Karpas-422 (cell line): ENCODE measurements around the gene ASCC3. TPM values are rescaled to one million over a fixed set of nuclear protein-coding genes. Genes with fewer than 3 reads are reported as not detected.
A peak's percentile ranks its signal among the peaks of the same experiment; 100 is the strongest.

ENCODE experiments used
- DNase-seq: peaks from one replicate; pipeline ENCODE4 v3.0.0-alpha.2; 2015
- H2AFZ ChIP-seq: fragments of 200-600 bp; sonication (generic); 2 replicates; pipeline ENCODE4 v1.6.1; 2014; ENCODE audit warnings: antibody characterized with exemption, low read length, mixed read lengths
- H3K27ac ChIP-seq: fragments of 200-600 bp; sonication (generic); 2 replicates; pipeline ENCODE4 v1.5.1; 2014; ENCODE audit warnings: mild to moderate bottlenecking, low read length, moderate library complexity
- H3K27me3 ChIP-seq: fragments of 200-600 bp; sonication (generic); 2 replicates; pipeline ENCODE4 v1.6.1; 2014; ENCODE audit warnings: low read length, mixed read lengths
- H3K36me3 ChIP-seq: fragments of 200-600 bp; sonication (generic); 2 replicates; pipeline ENCODE4 v1.6.1; 2014; ENCODE audit warnings: low read length, mixed read lengths; ENCODE audit not compliant: insufficient read depth
- H3K4me1 ChIP-seq: fragments of 200-600 bp; sonication (generic); 2 replicates; pipeline ENCODE4 v1.6.1; 2014; ENCODE audit warnings: mild to moderate bottlenecking, low read length, mixed read lengths
- H3K4me2 ChIP-seq: fragments of 200-600 bp; sonication (generic); 2 replicates; pipeline ENCODE4 v1.6.1; 2014; ENCODE audit warnings: low read length, low read depth, mild to moderate bottlenecking; ENCODE audit not compliant: poor library complexity, severe bottlenecking
- H3K4me3 ChIP-seq: fragments of 200-600 bp; sonication (generic); 2 replicates; pipeline ENCODE4 v1.5.1; 2014; ENCODE audit warnings: mild to moderate bottlenecking, antibody characterized with exemption, low read length, mixed read lengths
- H3K79me2 ChIP-seq: fragments of 200-600 bp; sonication (generic); 2 replicates; pipeline ENCODE4 v1.6.1; 2014; ENCODE audit warnings: mild to moderate bottlenecking, low read length, mixed read lengths
- H3K9ac ChIP-seq: fragments of 200-600 bp; sonication (generic); 2 replicates; pipeline ENCODE4 v1.6.0; 2014; ENCODE audit warnings: low read length
- H3K9me2 ChIP-seq: fragments of 200-600 bp; sonication (generic), shearing (Covaris generic); replicated peaks from 2 replicates; pipeline ENCODE4 v1.6.0; 2014; ENCODE audit warnings: mild to moderate bottlenecking, low read length, moderate library complexity; ENCODE audit not compliant: insufficient read depth
- H3K9me3 ChIP-seq: fragments of 300-700, 200-600 bp; sonication (generic); 2 replicates; pipeline ENCODE4 v1.6.1; 2014; ENCODE audit warnings: low read length, mixed read lengths
- H4K20me1 ChIP-seq: fragments of 200-600 bp; sonication (generic); 2 replicates; pipeline ENCODE4 v1.6.1; 2014; ENCODE audit warnings: mild to moderate bottlenecking, antibody characterized with exemption, low read length, low read depth; ENCODE audit not compliant: insufficient read depth
- total RNA-seq: library from RNA; depleted of rRNA; stranded (reverse); fragments of >200 nt; shearing (Covaris generic); gene quantifications from 2 replicates; pipeline ENCODE4 v1.2.3, GENCODE V29; 2014; ENCODE audit warnings: low replicate concordance

Gene ASCC3
- total RNA-seq, 1 experiment from 2014 or later: 56.2 TPM

- DNase-seq: peak; percentile 52
- H3K27ac ChIP-seq: no peak overlapping the region
- no peaks in the 10 kb centered on the region for H3K79me2 ChIP-seq
- no peaks in the 10 kb centered on the region for H3K27me3 ChIP-seq
- H3K9me2 ChIP-seq: no peaks in the 10 kb centered on the region
- no peak overlapping the region for H3K4me2 ChIP-seq
- no peaks in the 10 kb centered on the region for H4K20me1 ChIP-seq
- H3K4me1 ChIP-seq: no peaks in the 10 kb centered on the region; the same call in 1 of the 2 replicates
- no peaks in the 10 kb centered on the region for H3K36me3 ChIP-seq
- H3K4me3 ChIP-seq: no peak overlapping the region
- no peak overlapping the region for H2AFZ ChIP-seq
- no peaks in the 10 kb centered on the region for H3K9me3 ChIP-seq
- H3K9ac ChIP-seq: no peak overlapping the region
Observed at GRCh38 chr6:100678027-100678426, 203.1 kb downstream of the ASCC3 start.

- H4K20me1 ChIP-seq: no peaks in the 10 kb centered on the region
- H3K36me3 ChIP-seq: no peaks in the 10 kb centered on the region
- H3K4me1 ChIP-seq: no peaks in the 10 kb centered on the region
- no peaks in the 10 kb centered on the region for H3K79me2 ChIP-seq
- no peak for DNase-seq
- no peak overlapping the region for H3K4me2 ChIP-seq
- H3K4me3 ChIP-seq: no peak overlapping the region
- H2AFZ ChIP-seq: no peak overlapping the region
- H3K27me3 ChIP-seq: no peaks in the 10 kb centered on the region
- no peak overlapping the region for H3K27ac ChIP-seq
- no peaks in the 10 kb centered on the region for H3K9me2 ChIP-seq
- no peaks in the 10 kb centered on the region for H3K9me3 ChIP-seq
- no peak overlapping the region for H3K9ac ChIP-seq
Observed at GRCh38 chr6:100677240-100677639, 203.9 kb downstream of the ASCC3 start.

GRCh38 chr6:100673641-100674040 is 207.5 kb downstream of the ASCC3 start:
- Histone ChIP-seq H3K36me3 (no peaks in the 10 kb centered on the region), H3K9me2 (no peaks in the 10 kb centered on the region), H3K4me1 (no peaks in the 10 kb centered on the region), H3K4me2 (no peak overlapping the region), H3K27ac (no peak overlapping the region), H3K9me3 (no peaks in the 10 kb centered on the region), H4K20me1 (no peaks in the 10 kb centered on the region), H3K4me3 (no peak overlapping the region), H2AFZ (no peak overlapping the region), H3K79me2 (no peaks in the 10 kb centered on the region), H3K9ac (no peak overlapping the region), H3K27me3 (no peaks in the 10 kb centered on the region)
- no peak for DNase-seq

- Histone ChIP-seq H3K27ac (no peak overlapping the region), H2AFZ (no peak overlapping the region), H3K9me3 (no peaks in the 10 kb centered on the region), H3K4me3 (no peak overlapping the region), H3K79me2 (no peaks in the 10 kb centered on the region), H3K9ac (no peak overlapping the region), H3K27me3 (no peaks in the 10 kb centered on the region), H3K4me2 (no peak overlapping the region), H3K4me1 (no peaks in the 10 kb centered on the region), H3K36me3 (no peaks in the 10 kb centered on the region), H4K20me1 (no peaks in the 10 kb centered on the region), H3K9me2 (no peaks in the 10 kb centered on the region)
- DNase-seq: no peak
Observed at GRCh38 chr6:100671740-100672139, 209.4 kb downstream of the ASCC3 start.

GRCh38 chr6:100670056-100670455 is 211.1 kb downstream of the ASCC3 start:
- Histone ChIP-seq H4K20me1 (no peaks in the 10 kb centered on the region), H3K9me3 (no peaks in the 10 kb centered on the region), H3K79me2 (no peaks in the 10 kb centered on the region), H3K9ac (no peak overlapping the region), H3K36me3 (no peaks in the 10 kb centered on the region), H3K27me3 (no peaks in the 10 kb centered on the region), H3K4me1 (no peaks in the 10 kb centered on the region), H3K9me2 (no peaks in the 10 kb centered on the region), H3K4me2 (no peak overlapping the region), H3K4me3 (no peak overlapping the region), H3K27ac (no peak overlapping the region), H2AFZ (no peak overlapping the region)
- no peak for DNase-seq

DNA sequence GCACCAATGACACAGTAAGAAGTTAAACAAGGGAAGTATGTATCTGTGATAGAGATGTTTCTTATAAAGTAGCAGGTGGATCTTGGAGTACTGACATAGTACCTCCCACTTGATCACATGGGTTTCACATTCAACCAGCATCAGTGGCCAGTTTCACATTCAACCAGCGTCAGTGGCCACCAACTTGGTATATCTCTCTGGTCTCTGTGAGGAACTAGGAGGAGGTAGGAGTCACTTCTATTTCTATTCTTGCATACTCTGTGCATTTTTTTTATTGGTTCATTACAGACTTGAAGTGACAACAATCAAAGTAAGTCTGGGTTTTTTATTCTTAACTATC is 216.1 kb downstream of the ASCC3 start:
- DNase-seq: no peak
- Histone ChIP-seq H2AFZ (no peak overlapping the region), H3K27me3 (no peaks in the 10 kb centered on the region), H3K36me3 (no peaks in the 10 kb centered on the region), H3K9me2 (no peaks in the 10 kb centered on the region), H3K4me3 (no peak overlapping the region), H3K4me1 (no peaks in the 10 kb centered on the region), H3K27ac (no peak overlapping the region), H3K4me2 (no peak overlapping the region), H3K9me3 (no peaks in the 10 kb centered on the region), H3K9ac (no peak overlapping the region), H3K79me2 (peaks cover 6% of the 10 kb centered on the region; the same call in 1 of the 2 replicates), H4K20me1 (no peaks in the 10 kb centered on the region)

DNA sequence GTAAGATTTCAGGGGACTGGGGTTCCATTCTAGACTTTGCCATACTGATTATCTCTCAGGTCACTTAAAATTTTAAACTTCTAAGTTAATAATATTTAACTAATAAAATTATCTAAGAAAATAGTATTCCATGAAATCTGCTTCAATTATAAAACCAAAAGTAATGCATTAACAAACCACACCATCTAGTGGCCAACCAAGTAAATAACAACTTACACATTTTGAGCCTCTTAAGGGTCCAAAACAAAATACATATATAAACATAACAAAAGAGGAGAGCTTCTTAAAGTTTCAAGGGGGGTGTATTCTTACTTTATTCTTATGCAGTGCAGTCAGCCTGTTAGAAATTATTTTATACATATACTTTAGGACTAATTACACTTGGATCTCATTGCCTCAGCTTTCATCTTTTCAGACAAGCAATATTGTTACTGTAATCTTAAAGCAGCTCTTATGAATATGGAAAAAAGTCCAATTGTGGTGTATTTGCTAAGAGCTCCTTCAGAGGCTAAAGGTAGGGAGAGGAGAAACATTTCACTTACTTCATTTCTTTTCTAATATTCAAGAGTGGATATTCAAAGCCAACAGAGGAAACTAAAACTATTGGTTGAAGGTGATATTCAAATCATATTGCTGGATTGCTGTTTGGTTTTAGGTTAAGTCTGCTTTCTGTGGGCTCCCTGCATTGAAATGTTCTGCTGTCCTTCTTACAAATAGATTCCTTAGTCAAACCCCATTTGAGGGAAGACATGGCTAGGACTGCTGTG is 216.7 kb downstream of the ASCC3 start:
- H3K79me2 ChIP-seq: peaks cover 6% of the 10 kb centered on the region; the same call in 1 of the 2 replicates
- H4K20me1 ChIP-seq: no peaks in the 10 kb centered on the region
- H3K9ac ChIP-seq: no peak overlapping the region
- no peaks in the 10 kb centered on the region for H3K36me3 ChIP-seq
- H3K4me3 ChIP-seq: no peak overlapping the region
- no peak overlapping the region for H3K27ac ChIP-seq
- peak; percentile 66 for DNase-seq
- H3K9me3 ChIP-seq: no peaks in the 10 kb centered on the region
- H3K9me2 ChIP-seq: no peaks in the 10 kb centered on the region
- H3K4me2 ChIP-seq: no peak overlapping the region
- no peaks in the 10 kb centered on the region for H3K4me1 ChIP-seq
- no peak overlapping the region for H2AFZ ChIP-seq
- H3K27me3 ChIP-seq: no peaks in the 10 kb centered on the region

DNA sequence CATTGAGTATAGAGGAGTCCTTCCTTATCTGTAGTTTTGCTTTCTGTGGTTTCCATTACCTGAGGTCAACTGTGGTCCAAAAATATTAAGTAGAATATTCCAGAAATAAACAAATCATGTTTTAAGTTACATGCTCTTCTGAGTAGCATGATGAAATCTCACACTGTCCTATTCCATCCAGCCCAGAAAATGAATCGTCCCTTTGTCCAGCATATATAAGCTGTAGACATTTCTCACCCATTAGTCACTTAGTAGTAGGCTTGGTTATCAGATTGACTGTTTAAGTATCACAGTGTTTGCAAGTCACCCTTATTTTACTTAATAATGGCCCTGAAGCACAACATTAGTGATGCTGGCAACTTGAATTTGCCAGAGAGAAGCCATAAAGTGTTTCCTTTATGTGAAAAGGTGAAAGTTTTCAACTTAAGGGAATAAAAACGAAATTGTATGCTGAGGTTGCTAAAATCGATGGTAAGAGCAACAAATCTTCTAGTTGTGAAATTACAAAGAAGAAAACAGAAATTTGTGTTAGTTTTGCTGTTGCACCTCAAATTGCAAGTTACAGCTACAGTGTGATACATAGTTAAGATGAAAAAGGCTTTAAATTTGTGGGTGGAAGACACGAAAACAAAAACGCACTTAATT is 217.8 kb downstream of the ASCC3 start:
- H3K9ac ChIP-seq: no peak overlapping the region
- H3K4me2 ChIP-seq: no peak overlapping the region
- no peaks in the 10 kb centered on the region for H3K9me3 ChIP-seq
- no peaks in the 10 kb centered on the region for H3K27me3 ChIP-seq
- H3K79me2 ChIP-seq: peaks cover 6% of the 10 kb centered on the region; the same call in 1 of the 2 replicates
- H3K4me3 ChIP-seq: no peak overlapping the region
- H3K9me2 ChIP-seq: no peaks in the 10 kb centered on the region
- H2AFZ ChIP-seq: no peak overlapping the region
- DNase-seq: no peak
- H3K4me1 ChIP-seq: no peaks in the 10 kb centered on the region
- no peaks in the 10 kb centered on the region for H4K20me1 ChIP-seq
- H3K27ac ChIP-seq: no peak overlapping the region
- no peaks in the 10 kb centered on the region for H3K36me3 ChIP-seq
